8988T (cell line): ENCODE data around the gene CDC14B.
"Not testable (repeated sequence)": the region's sequence is repeated elsewhere in the genome, so short reads cannot be mapped to it uniquely, and the experiment has no call there.

Experiments
- DNase-seq: peaks from one replicate; pipeline ENCODE4 v3.0.0; 2011

CDC14B gene

GRCh38 chr9:96524764-96525163 lies 94.9 kb downstream of the CDC14B start:
- DNase-seq = no peak

- no peak for DNase-seq
These were observed 95.6 kb downstream of the CDC14B start for GRCh38 chr9:96524045-96524444.

- DNase-seq = no peak
These were observed 96.3 kb downstream of the CDC14B start for GRCh38 chr9:96523374-96523773.

- no peak for DNase-seq
These were observed 97.3 kb downstream of the CDC14B start for GRCh38 chr9:96522366-96522765.

GRCh38 chr9:96519787-96520186 lies 99.9 kb downstream of the CDC14B start:
- DNase-seq = no peak

GRCh38 chr9:96519095-96519494 lies 100.5 kb downstream of the CDC14B start:
- no peak for DNase-seq

- DNase-seq = no peak
These were observed 103.8 kb downstream of the CDC14B start for GRCh38 chr9:96515621-96516470.

- DNase-seq = no peak
These were observed 104.9 kb downstream of the CDC14B start for GRCh38 chr9:96514800-96515158.

GRCh38 chr9:96514108-96514799 lies 105.4 kb downstream of the CDC14B start:
- DNase-seq = no peak

- DNase-seq = no peak
These were observed 106.0 kb downstream of the CDC14B start for GRCh38 chr9:96513622-96514021.

GRCh38 chr9:96512240-96512639 lies 107.4 kb downstream of the CDC14B start:
- no peak for DNase-seq

- DNase-seq = no peak
These were observed 109.4 kb downstream of the CDC14B start for GRCh38 chr9:96510258-96510657.

- DNase-seq = no peak
These were observed 109.8 kb downstream of the CDC14B start for GRCh38 chr9:96509848-96510247.

- DNase-seq = no peak
These were observed 110.6 kb downstream of the CDC14B start for GRCh38 chr9:96509026-96509425.

GRCh38 chr9:96508227-96508940 lies 111.3 kb downstream of the CDC14B start:
- no peak for DNase-seq

GRCh38 chr9:96505316-96505991 lies 114.2 kb downstream of the CDC14B start:
- DNase-seq = no peak

GRCh38 chr9:96503918-96504317 lies 115.7 kb downstream of the CDC14B start:
- no peak for DNase-seq

GRCh38 chr9:96503374-96503748 lies 116.3 kb downstream of the CDC14B start:
- DNase-seq = not testable (repeated sequence)

GRCh38 chr9:96502539-96503373 lies 116.9 kb downstream of the CDC14B start:
- no peak for DNase-seq

GRCh38 chr9:96501633-96502538 lies 117.8 kb downstream of the CDC14B start:
- no peak for DNase-seq
